Testis (tissue), 2 donors: ENCODE measurements around the gene SPATA31A1.
"Not testable (repeated sequence)": the region's sequence is repeated elsewhere in the genome, so short reads cannot be mapped to it uniquely, and the experiment has no call there.

Experiments
- CTCF ChIP-seq, 3 experiments: fragments of 450-650 bp in 2 of 3; fragments of 200-600 bp in 1 of 3; sonication (generic) in 1 of 3; IDR thresholded peaks; one replicate each; pipeline ENCODE4 v1.5.1; 2016 to 2019; ENCODE audit warnings: antibody characterized with exemption in 3 of 3, mild to moderate bottlenecking in 2 of 3, moderate library complexity in 1 of 3
- POLR2A ChIP-seq: fragments of 450-650 bp; IDR thresholded peaks from one replicate; pipeline ENCODE4 v1.6.1; 2017; ENCODE audit warnings: antibody characterized with exemption, mild to moderate bottlenecking, moderate library complexity

GRCh38 chr9:39355369-39355768 lies at the start of gene SPATA31A1:
- TF ChIP-seq CTCF (IDR thresholded peaks at IDR 0.05); POLR2A: not testable (repeated sequence)
